ENCODE data around the gene SLC2A8.
A peak's percentile ranks its signal among the peaks of the same experiment; 100 is the strongest.

SLC2A8 gene

GRCh38 chr9:127403507-127404192, 6.7 kb downstream of the SLC2A8 start:
- DNase-seq (ENCODE audit: low spot score), result no peak

- no peak for DNase-seq (ENCODE audit: low spot score)
Observed at GRCh38 chr9:127404631-127405030, 7.7 kb downstream of the SLC2A8 start.

- DNase-seq (ENCODE audit: low spot score), result no peak
Observed at GRCh38 chr9:127405344-127406125, 8.6 kb downstream of the SLC2A8 start.

- DNase-seq (ENCODE audit: low spot score), result no peak
Observed at GRCh38 chr9:127406799-127407491, 10.0 kb downstream of the SLC2A8 start.

- DNase-seq (ENCODE audit: low spot score), result no peak
Observed at GRCh38 chr9:127407492-127407843, 10.5 kb downstream of the SLC2A8 start.

GRCh38 chr9:127411122-127411521, 14.2 kb downstream of the SLC2A8 start:
- no peak for DNase-seq (ENCODE audit: low spot score)

GRCh38 chr9:127415141-127415540, 18.2 kb downstream of the SLC2A8 start:
- DNase-seq (ENCODE audit: low spot score), result no peak

GRCh38 chr9:127415657-127416056, 18.7 kb downstream of the SLC2A8 start:
- no peak for DNase-seq (ENCODE audit: low spot score)

GRCh38 chr9:127417131-127418036, 20.4 kb downstream of the SLC2A8 start:
- no peak for DNase-seq (ENCODE audit: low spot score)

- DNase-seq (ENCODE audit: low spot score), result peak; percentile 51
Observed at GRCh38 chr9:127418037-127418471, 21.1 kb downstream of the SLC2A8 start.

GRCh38 chr9:127419348-127419747, 22.4 kb downstream of the SLC2A8 start:
- DNase-seq (ENCODE audit: low spot score), result no peak

- no peak for DNase-seq (ENCODE audit: low spot score)
Observed at GRCh38 chr9:127421057-127421456, 24.1 kb downstream of the SLC2A8 start.

- no peak for DNase-seq (ENCODE audit: low spot score)
Observed at GRCh38 chr9:127422133-127422782, 25.3 kb downstream of the SLC2A8 start.

- no peak for DNase-seq (ENCODE audit: low spot score)
Observed at GRCh38 chr9:127422787-127423186, 25.8 kb downstream of the SLC2A8 start.

GRCh38 chr9:127423476-127423933, 26.5 kb downstream of the SLC2A8 start:
- DNase-seq (ENCODE audit: low spot score), result no peak

GRCh38 chr9:127423934-127424675, 27.1 kb downstream of the SLC2A8 start, which contains the start of gene ZNF79:
Gene ZNF79, plus strand, starts transcription at chr9:127424382. Its CDS starts 406 bp downstream, at chr9:127424788.
- DNase-seq (ENCODE audit: low spot score), result peak; percentile 87

GRCh38 chr9:127424676-127424999, 27.7 kb downstream of the SLC2A8 start:
- peak; percentile 38 for DNase-seq (ENCODE audit: low spot score)

GRCh38 chr9:127426756-127427155, 29.8 kb downstream of the SLC2A8 start:
- DNase-seq (ENCODE audit: low spot score), result no peak

GRCh38 chr9:127428348-127428747, 31.4 kb downstream of the SLC2A8 start:
- no peak for DNase-seq (ENCODE audit: low spot score)

- DNase-seq (ENCODE audit: low spot score), result no peak
Observed at GRCh38 chr9:127430415-127430814, 33.4 kb downstream of the SLC2A8 start.

All from SW480 (cell line).